Adrenal gland (tissue), 5 donors: ENCODE measurements around the gene CDK8.

ENCODE experiments used
- POLR2A ChIP-seq, 2 donors: fragments of 450-650 bp; IDR thresholded peaks; one replicate each; pipeline ENCODE4 v1.6.1; 2017; ENCODE audit warnings: antibody characterized with exemption in 2 of 2, mild to moderate bottlenecking in 2 of 2, moderate library complexity in 1 of 2
- TF ChIP-seq, protein P1 (sequence below), 6 experiments: fragments of 450-650 bp in 4 of 6; fragments of 200-600 bp in 2 of 6; sonication (generic) in 1 of 6; IDR thresholded peaks; 1 replicate in 5 of 6; 2 replicates in 1 of 6; pipeline versions ENCODE4 v1.5.1 to v1.8.0; 2016 to 2021; ENCODE audit warnings: antibody characterized with exemption in 6 of 6, mild to moderate bottlenecking in 2 of 6, moderate library complexity in 1 of 6
- donor health status: DM: no; HTN: no; CAD: no.

DNA sequence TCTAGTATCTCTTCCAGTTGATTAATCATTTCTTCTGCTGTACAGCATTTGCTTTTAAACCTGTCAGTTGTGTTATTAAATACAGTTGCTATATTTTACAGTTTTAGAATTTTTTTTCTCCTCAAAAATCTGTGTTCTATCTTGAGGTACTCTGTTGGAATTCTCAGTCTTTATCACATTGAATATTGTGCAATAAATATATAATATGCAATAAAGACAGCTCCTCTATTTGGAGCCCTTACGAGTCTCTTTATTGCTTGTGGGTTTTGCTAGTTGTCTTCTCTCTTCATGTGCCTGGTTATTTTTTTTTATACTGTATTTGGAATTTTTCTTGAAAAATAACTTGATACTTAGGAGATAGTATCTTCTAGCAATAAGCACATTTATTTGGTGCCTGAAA lies 51.7 kb downstream of the CDK8 start:
- TF ChIP-seq POLR2A (IDR thresholded peaks at IDR 0.05) = no peak
- TF ChIP-seq, protein P1, sequence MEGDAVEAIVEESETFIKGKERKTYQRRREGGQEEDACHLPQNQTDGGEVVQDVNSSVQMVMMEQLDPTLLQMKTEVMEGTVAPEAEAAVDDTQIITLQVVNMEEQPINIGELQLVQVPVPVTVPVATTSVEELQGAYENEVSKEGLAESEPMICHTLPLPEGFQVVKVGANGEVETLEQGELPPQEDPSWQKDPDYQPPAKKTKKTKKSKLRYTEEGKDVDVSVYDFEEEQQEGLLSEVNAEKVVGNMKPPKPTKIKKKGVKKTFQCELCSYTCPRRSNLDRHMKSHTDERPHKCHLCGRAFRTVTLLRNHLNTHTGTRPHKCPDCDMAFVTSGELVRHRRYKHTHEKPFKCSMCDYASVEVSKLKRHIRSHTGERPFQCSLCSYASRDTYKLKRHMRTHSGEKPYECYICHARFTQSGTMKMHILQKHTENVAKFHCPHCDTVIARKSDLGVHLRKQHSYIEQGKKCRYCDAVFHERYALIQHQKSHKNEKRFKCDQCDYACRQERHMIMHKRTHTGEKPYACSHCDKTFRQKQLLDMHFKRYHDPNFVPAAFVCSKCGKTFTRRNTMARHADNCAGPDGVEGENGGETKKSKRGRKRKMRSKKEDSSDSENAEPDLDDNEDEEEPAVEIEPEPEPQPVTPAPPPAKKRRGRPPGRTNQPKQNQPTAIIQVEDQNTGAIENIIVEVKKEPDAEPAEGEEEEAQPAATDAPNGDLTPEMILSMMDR (IDR thresholded peaks at IDR 0.05) = no peak
